PC-9 (cell line): ENCODE results near the gene RIMS1.

Experiments used
- EZH2 ChIP-seq: fragments of 200-600 bp; sonication (generic); IDR thresholded peaks from 2 replicates; pipeline ENCODE4 v1.8.0; 2017; ENCODE audit warnings: antibody characterized with exemption, low read depth
- TF ChIP-seq, protein P1 (sequence below): fragments of 200-600 bp; sonication (generic); conservative IDR thresholded peaks from 2 replicates; pipeline ENCODE4 v1.6.1; 2017; ENCODE audit warnings: mixed run types, antibody characterized with exemption, mild to moderate bottlenecking, moderate library complexity

DNA sequence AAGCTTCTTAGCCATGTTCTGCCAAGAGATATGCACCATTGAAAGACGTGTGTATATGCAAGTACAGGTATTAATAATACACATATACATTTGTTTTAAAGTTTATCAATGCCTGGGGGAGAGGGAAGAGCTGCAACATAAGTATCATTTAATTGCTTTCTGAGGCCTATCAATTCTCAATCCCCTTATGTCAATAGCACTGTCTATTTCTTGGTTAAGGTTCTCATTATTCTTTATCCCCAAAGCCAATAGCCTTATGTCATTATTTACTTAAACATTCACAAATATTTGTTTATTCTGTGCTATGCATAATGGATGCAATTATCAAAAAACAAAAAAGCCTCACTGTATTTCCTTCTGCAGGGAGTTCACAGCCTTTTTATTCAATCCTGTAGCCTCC, 385.2 kb downstream of the RIMS1 start:
- TF ChIP-seq, protein P1, sequence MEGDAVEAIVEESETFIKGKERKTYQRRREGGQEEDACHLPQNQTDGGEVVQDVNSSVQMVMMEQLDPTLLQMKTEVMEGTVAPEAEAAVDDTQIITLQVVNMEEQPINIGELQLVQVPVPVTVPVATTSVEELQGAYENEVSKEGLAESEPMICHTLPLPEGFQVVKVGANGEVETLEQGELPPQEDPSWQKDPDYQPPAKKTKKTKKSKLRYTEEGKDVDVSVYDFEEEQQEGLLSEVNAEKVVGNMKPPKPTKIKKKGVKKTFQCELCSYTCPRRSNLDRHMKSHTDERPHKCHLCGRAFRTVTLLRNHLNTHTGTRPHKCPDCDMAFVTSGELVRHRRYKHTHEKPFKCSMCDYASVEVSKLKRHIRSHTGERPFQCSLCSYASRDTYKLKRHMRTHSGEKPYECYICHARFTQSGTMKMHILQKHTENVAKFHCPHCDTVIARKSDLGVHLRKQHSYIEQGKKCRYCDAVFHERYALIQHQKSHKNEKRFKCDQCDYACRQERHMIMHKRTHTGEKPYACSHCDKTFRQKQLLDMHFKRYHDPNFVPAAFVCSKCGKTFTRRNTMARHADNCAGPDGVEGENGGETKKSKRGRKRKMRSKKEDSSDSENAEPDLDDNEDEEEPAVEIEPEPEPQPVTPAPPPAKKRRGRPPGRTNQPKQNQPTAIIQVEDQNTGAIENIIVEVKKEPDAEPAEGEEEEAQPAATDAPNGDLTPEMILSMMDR: no peak
- TF ChIP-seq EZH2: no peak
